Measurements from ENCODE around the gene DCST1.

The DCST1 gene

GRCh38 chr1:155057788-155058211 is 24.2 kb downstream of the DCST1 start:
- DNase-seq: no peak

GRCh38 chr1:155060736-155061135 is 27.1 kb downstream of the DCST1 start:
- DNase-seq: no peak

DNA sequence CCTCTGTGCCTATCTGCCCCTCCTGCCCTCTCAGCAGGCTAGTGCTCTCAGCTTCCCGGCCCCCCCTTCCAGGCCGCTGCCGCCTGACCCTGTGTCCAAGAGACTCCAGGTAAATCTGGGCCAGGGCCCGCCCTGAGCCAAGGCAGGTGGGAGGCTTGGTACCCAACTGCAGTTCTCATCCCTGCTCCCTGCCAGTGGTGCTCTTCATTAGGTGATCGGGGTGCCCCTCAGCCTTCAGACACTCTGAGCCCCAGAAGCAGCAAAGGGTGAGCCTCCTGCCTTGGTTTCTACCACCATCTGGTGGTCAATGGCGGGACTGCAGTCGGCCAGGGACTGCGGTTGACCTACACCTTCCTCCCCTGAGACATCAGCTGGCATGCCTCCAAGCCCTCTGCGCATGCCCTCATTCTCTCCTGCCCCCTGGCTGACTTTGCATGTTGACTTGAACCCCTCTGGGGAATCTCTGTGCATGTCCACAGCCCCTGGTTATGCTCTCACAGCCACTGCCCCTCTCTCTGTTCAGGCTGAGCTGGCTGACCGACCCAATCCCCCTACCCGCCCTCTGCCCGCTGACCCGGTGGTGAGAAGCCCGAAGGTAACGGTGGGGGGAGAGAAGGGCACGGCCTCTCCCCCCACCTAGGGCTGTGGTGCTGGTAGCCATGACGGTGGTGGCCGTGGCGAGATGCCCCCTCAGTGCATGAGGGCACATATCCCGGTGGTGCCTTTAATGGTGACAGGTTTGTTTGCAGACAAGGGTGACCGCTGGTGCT is 27.9 kb downstream of the DCST1 start:
- peak; percentile 75 for DNase-seq

GRCh38 chr1:155062151-155062686 is 28.6 kb downstream of the DCST1 start:
- no peak for DNase-seq

DNA sequence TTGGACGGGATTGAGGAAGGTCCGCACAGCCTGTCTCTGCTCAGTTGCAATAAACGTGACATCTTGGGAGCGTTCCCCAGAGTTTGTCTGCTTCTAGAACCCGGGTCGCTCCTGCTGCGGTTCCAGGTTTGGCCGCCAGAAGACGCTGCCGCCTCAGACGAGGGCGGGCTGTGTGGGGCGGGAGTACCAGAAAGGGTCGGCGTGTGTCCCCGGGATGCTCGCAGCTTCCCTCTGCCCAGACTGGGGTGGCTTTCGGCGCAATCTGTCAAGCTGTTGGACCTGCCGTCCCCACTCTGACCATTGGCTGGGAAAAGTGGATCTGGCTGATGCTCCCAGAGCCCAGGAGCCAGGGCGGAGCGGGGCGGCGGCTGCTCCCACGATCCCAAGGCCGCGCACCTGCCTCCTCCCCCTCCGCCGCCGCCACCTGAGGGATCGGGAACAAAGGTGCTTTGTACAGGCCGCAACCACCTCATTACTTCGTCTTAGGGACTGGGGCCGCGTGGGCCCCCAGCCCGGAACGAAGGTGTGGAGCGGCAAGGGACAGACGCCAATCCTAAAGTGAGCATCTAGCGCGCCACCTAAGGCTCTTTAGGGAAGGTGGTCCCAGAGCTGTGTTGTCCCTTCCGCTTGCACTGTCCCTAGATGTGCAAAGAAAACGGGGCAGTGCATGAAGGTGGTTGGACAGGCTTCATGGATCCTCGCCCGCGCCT is 29.2 kb downstream of the DCST1 start:
- DNase-seq: peak; percentile 81

DNA sequence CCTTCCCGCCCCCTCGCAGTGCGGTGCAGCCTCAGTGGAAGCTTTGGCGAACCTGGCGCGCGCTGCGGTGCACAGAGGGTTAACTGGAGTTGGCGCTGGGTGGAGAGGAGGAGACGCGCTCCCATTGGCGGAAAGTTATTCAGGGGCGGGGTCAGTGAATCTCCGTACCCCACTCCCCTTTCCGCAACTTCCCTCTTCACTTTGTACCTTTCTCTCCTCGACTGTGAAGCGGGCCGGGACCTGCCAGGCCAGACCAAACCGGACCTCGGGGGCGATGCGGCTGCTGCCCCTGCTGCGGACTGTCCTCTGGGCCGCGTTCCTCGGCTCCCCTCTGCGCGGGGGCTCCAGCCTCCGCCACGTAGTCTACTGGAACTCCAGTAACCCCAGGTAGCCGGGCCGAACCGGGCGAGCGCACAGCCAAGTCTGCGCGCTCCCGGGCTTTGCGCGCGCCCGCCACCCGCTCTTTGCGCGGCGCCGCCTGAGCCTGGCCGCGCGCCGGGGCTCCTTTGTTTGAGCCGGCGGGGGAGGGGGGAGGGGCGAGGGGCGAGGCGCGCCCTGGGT is 30.0 kb downstream of the DCST1 start, which contains the start of gene EFNA4:
Gene EFNA4 (plus strand): TSS at position 191 of the 561 bp plus-strand sequence. CDS start 84 bp downstream, at position 275.
- DNase-seq: peak; percentile 88

DNA sequence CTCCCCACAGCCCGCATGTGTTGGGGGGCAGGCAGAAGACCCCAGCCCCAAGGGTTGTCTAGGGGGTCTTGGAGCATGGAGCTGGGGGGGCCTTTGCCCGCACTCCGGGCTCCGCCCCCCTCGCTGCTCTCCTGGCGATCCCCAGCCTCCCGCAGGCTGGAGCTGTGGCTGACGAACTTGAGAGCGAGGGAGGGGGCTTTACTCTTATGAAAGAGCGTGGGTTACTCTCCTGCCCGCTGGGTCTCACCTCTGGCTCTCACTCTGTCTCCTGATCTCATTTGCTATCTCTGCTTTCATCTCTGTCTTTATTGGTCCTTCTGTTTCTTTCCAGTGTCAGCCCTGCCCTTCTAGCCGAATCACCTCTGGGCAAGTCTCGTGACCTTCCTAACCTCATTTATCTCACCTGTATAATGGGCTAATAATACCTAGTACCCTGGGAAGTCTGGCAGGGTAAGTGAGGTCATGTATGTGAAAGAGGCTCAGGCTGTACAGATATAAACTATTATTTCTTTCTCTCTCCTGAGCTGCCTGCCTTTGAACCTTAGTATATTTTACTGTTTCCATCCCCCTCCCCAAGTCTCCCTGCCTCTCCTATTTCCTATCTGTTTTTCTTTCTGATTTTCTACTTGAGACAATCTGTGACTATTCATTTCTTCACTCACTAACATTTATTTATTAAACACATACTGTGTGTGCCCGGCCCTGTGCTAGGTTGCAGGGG is 30.6 kb downstream of the DCST1 start:
- no peak for DNase-seq

- no peak for DNase-seq
Observed at GRCh38 chr1:155064832-155065429, 31.3 kb downstream of the DCST1 start.

GRCh38 chr1:155066777-155067176 is 33.2 kb downstream of the DCST1 start:
- no peak for DNase-seq

DNA sequence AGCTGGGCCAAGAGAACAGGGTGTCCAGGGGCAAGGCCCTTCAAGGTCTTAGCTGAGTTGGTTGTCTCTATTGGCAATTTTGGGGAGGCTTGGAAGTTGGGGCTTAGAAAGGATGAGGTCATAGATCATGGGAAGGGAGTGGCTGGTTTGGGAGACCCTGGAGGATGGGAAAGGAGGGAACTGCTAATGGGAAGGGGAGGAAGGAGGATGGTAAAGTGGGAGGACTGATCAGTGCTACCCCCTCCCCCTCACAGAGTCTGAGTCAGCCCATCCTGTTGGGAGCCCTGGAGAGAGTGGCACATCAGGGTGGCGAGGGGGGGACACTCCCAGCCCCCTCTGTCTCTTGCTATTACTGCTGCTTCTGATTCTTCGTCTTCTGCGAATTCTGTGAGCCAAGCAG is 35.0 kb downstream of the DCST1 start:
- no peak for DNase-seq

GRCh38 chr1:155069551-155070157 is 36.0 kb downstream of the DCST1 start:
- no peak for DNase-seq

DNA sequence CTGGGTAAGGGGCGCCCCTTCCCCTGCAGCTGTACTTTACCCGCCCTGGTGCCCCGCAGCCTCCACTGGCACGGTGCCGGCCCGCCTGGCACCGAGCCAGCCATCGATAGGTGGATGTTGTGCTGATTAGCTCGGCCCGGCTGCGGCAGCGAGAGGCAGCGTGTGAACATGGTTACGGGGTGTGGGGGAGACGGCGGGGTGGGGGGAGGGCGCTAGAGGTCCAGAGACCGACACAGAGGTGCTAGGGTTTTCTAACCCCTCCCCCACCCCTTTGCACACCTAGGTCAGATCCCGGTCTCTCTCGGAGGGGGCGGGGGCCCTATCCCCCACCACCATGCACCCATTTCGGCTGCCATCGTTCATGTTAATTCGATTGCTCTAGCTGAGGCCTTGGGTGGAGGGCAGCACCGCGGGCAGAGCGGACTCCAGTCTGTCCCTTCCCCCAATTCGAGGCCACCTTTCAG is 36.6 kb downstream of the DCST1 start:
- no peak for DNase-seq

GRCh38 chr1:155070721-155071569 is 37.3 kb downstream of the DCST1 start:
- DNase-seq: no peak

DNA sequence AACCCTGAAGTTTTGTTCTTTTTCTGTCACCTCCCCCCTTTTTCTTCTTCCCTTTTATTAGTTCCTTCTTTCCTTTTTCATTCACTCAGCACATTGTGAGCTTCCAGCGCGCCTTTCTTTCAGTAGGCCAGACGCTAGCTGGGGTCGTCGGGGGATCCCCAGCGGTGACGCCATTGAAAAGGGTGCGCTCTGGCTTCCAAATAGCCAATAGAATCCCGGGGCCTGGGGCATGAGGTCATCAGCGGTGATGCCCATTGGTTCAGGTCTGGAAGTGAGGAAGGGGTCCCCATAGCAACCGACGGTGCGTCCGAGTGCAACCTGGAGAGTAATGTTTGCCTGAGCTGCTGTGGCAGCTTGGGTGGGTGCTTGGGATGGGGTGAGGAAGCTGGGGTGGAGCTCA is 38.1 kb downstream of the DCST1 start:
- no peak for DNase-seq

- no peak for DNase-seq
Observed at GRCh38 chr1:155072531-155073289, 39.1 kb downstream of the DCST1 start.

DNA sequence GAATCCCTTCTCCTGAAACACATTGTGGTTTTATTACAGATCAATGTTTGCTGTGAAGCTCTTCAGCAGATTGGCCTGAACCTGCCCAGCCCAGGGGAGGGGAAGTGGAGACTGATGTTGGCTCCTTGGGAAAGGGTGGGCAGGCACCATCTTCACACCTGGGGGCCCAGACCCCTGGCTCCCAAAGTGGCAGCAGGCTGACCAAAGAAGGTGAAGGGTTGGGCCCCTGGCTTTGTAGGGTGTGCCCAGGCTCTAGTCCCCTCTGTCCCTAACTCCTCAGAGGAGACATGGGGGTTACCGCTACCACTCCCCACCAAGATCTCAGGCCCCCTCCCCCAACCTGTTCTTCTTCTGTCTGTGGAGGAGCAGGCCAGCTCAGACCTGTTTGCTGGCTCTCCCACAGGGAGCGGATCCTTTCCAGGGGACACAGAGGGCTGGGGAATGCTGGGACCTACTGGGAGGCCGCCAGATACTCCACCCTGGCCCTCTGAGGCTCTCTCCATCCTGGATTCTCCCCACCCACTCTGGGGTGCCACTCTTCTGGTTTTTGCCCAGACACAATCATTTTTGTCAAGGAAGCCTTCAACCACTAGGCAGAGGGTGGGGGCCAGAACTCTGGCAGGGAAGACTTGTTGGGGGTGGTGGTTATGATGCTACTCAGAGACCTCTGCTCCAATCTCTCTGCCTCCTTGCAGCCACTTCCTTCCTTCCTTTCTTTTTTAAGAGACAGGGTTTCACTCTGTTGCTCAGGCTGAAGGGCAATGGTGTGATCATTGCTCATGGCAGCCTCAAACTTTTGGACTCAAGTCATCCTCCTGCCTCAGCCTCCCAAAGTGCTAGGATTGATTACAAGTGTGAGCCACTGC is 40.0 kb downstream of the DCST1 start:
- no peak for DNase-seq

DNA sequence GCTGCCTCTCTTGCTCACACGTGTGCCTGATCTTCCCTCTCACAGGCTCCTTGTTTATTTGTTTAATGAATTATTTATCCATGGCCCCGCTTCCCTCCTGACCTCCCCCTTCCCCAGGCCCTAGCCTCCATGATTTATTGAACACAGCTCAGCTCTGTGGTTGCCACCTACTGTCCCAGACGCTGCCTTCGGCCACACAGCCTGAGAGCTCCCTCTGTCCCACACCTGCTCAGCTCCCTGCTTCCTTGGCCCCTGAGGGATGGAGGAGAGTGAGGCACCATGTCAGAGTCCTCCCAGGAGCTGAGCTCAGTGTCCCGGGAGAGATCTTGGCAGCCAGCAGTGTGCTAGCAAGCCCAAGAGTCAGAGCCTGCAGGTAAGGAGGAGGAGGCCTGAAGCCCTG is 41.9 kb downstream of the DCST1 start:
- no peak for DNase-seq

GRCh38 chr1:155076371-155076770 is 42.7 kb downstream of the DCST1 start:
- DNase-seq: no peak

GRCh38 chr1:155077346-155077745 is 43.7 kb downstream of the DCST1 start:
- no peak for DNase-seq
